AG09319 (cell line): ENCODE measurements around the gene ZNF236.
"Not testable (repeated sequence)": the region's sequence is repeated elsewhere in the genome, so short reads cannot be mapped to it uniquely, and the experiment has no call there.

Experiments
- DNase-seq: peaks from one replicate; pipeline ENCODE4 v3.0.0-alpha.2; 2010; ENCODE audit warnings: low read depth; ENCODE audit errors: extremely low read depth
- CTCF ChIP-seq: IDR thresholded peaks from 2 replicates; pipeline ENCODE4 v1.5.1; 2011; ENCODE audit warnings: low read depth, mild to moderate bottlenecking, inconsistent platforms, low read length, moderate library complexity

Gene ZNF236

DNA sequence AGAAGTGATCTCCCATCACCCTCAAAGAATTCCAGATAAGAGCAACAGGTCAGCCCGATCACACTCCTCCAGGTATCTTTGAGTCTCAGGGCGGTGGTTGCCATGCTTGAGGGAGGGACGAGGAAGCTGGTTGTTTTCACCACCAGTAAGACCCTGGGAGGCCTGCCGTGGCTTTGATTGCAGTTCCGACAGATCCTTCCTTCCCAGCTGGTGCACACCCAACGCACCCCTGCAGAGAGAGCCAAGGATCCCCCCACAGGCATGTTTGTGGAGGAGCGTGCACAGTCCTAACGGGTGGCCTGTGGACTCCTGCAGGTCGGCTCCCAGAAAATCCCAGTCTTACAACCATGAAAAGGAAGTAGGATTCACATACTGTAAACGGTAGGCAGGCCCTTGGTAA, 13.8 kb upstream of the ZNF236 start:
- DNase-seq = no peak
- TF ChIP-seq CTCF = no peak

DNA sequence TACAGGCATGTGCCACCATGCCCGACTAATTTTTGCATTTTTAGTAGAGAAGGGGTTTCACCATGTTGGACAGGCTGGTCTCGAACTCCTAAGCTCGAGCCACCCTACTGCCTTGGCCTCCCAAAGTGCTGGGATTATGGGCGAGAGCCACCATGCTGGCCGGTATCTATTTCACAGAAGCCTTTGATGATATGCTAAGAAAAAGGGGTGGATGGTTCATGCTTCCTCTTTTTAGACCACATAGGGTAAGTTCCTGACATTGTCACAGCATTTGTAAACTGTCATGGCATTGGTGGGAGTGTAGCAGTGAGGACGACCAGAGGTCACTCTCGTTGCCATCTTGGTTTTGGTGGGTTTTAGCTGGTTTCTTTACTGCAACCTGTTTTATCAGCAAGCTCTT, 10.8 kb upstream of the ZNF236 start:
- DNase-seq = not testable (repeated sequence)

DNA sequence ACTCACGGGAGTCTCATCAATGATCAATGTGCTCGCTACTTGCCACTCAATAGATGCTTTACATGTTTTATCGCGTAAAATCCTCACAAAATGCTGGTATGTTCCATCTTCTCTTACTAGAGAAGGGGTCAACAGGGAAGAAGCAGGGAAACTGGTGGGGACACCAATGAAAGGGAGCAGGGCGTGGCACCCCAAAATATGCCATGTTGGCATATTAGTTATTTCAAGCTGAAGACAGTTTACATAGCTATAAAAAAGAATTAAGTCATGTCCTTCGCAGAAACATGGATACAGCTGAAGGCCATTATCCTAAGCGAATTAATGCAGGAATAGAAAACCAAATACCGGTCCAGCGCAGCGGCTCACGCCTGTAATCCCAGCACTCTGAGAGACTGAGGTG, 8.1 kb upstream of the ZNF236 start:
- DNase-seq = no peak
- TF ChIP-seq CTCF = no peak

- TF ChIP-seq CTCF = no peak
These were observed 6.2 kb upstream of the ZNF236 start for GRCh38 chr18:76816127-76816526.

DNA sequence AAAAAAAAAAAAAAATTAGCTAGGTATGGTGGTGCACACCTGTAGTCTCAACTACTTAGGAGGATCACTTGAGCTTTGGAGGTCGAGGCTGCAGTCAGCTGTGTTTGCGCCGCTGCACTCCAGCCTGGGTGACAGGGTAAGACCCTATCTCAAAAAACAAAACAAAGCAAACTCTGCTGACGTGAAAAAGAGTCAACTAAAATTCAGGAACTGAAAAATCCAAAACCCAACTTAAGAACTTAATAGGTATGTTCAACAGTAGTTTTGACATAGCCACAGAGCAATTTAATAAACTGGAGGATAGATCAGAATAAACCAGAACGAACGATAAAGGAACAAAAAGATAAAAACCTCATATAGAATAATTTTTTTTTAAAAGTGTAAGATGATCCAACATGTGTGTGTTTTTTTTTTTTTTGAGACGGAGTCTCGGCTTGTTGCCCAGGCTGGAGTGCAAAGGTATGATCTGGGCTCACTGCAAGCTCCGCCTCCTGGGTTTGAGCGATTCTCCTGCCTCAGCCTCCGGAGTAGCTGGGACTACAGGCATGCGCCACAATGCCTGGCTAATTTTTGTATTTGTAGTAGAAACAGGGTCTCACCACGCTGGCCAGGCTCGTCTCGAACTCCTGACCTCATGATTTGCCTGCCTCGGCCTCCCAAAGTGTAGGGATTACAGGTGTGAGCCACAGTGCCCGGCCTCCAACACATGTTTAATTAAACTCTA, 4.3 kb upstream of the ZNF236 start:
- TF ChIP-seq CTCF = no peak
- DNase-seq = no peak

More at GRCh38 chr18:76816127-76816526, 6.2 kb upstream of the ZNF236 start:
- no peak for DNase-seq

GRCh38 chr18:76819411-76820136, 2.8 kb upstream of the ZNF236 start:
- no peak for TF ChIP-seq CTCF

DNA sequence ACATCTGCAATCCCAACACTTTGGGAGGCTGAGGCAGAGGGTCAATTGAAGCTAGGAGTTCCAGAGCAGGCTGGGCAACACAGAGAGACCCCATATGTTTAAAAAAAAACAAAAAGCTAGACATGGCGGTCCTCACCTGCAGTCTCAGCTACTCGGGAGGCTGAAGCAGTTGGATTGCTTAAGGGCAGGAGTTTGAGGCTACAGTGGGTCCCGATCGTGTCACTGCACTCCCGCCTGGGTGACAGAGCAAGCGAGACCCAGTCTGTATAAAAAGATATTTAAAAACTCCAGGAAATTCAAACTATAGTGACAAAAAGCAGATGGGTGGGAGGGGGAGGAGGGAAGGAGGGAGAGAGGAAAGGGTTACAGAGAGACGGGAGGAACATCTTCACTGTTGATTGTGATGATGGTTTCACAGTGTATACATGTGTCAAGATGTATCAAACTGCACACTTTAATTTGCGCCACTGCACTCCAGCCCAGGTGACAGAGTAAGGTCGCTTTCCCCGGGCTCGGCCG, 942 bp upstream of the ZNF236 start:
- TF ChIP-seq CTCF = no peak
- DNase-seq = no peak

More at GRCh38 chr18:76819411-76820136, 2.8 kb upstream of the ZNF236 start:
- DNase-seq = no peak
